Ascending aorta (tissue), 2 donors: ENCODE measurements around the gene SH2D2A. TPM values are rescaled to one million over a fixed set of nuclear protein-coding genes. Genes with fewer than 3 reads are reported as not detected.

Experiments
- DNase-seq, 2 donors: peaks; one replicate each; pipeline ENCODE4 v3.0.0-alpha.2; 2019; ENCODE audit warnings: low spot score in 2 of 2
- H3K27ac ChIP-seq, 2 donors: fragments of 200-600 bp; sonication (generic); one replicate each; pipeline ENCODE4 v1.5.1; 2016 to 2017; ENCODE audit warnings: mild to moderate bottlenecking in 1 of 2
- H3K27me3 ChIP-seq: fragments of 200-600 bp; sonication (generic); one replicate; pipeline ENCODE4 v1.5.1; 2017
- H3K36me3 ChIP-seq, 2 donors: fragments of 200-600 bp; sonication (generic); one replicate each; pipeline ENCODE4 v1.5.1; 2016
- H3K4me1 ChIP-seq, 2 donors: fragments of 200-600 bp; sonication (generic); one replicate each; pipeline ENCODE4 v1.5.1; 2016 to 2017; ENCODE audit warnings: mild to moderate bottlenecking in 1 of 2
- H3K4me3 ChIP-seq, 2 donors: fragments of 200-600 bp; sonication (generic); one replicate each; pipeline ENCODE4 v1.5.1; 2016 to 2017; ENCODE audit warnings: mild to moderate bottlenecking in 1 of 2
- H3K9me3 ChIP-seq, 2 donors: fragments of 200-600 bp; sonication (generic); one replicate each; pipeline ENCODE4 v1.5.1; 2016
- intact Hi-C: fragments of 100-400 bp; cut with DNase I; formaldehyde crosslinking; loops from one replicate; pipeline ENCODE4 v1.15.1; 2023
- total RNA-seq: library from RNA; depleted of rRNA; stranded (reverse); fragments of >200 nt; gene quantifications from one replicate; pipeline ENCODE4 v1.1.0, GENCODE V29; 2016
- TF ChIP-seq, protein P1 (sequence below), 3 experiments: fragments of 200-600 bp in 2 of 3; fragments of 450-650 bp in 1 of 3; sonication (generic) in 2 of 3; IDR thresholded peaks; one replicate each; pipeline ENCODE4 v1.5.1; 2016 to 2019; ENCODE audit warnings: antibody characterized with exemption in 3 of 3, mild to moderate bottlenecking in 1 of 3, moderate library complexity in 1 of 3

Gene SH2D2A
- total RNA-seq, 1 donor from 2014 or later = not detected

- H3K27ac ChIP-seq = no peak overlapping the region
- peaks cover 0 to 33% of the 10 kb centered on the region in 2 donors for H3K4me1 ChIP-seq
These were observed 44.4 kb downstream of the SH2D2A start for GRCh38 chr1:156772222-156772621.

DNA sequence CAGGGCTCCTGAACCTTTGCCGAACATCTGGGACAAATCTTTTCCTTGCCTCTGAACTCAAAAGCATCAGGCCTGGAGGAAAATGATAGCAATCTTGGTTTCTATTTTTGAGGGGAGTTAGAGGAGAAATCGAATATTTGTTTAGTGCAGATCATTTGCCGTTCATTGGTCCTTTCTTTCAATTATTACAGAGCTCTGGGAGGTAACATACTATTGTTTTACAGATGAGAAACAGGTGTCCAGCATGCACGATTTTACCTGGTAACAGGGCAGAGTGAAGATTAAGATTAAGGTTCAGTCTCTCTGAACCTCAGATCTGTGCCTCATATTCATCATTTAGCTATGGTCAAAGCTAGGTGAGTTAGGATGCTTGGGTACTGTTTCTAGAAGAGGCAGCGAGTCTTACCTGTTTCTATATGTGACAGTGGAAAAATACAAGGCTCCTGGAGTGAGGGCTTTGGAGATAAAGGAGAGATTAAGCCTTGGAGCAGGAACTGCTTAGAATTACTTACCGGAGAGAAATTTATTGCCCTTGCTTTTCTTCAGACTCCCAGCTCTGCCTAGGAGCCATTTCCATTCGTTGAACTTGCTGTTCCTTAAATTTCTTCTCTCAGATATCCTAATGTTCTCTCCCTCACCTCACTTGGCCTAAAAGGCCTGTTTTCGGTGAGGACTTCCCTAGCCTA is 47.9 kb downstream of the SH2D2A start:
- H3K27ac ChIP-seq = no peak overlapping the region
- H3K9me3 ChIP-seq = no peaks in the 10 kb centered on the region
- peak overlapping the region; percentile 78 to 97 for H3K4me3 ChIP-seq
- intact Hi-C loops = loop anchor here (5.0 to 10.0 kb wide), 2 partner anchors 61 to 366 kb away; partner anchors contain the start of genes CRABP2 and ETV3
- peaks cover 0 to 33% of the 10 kb centered on the region in 2 donors for H3K4me1 ChIP-seq
- TF ChIP-seq, protein P1, sequence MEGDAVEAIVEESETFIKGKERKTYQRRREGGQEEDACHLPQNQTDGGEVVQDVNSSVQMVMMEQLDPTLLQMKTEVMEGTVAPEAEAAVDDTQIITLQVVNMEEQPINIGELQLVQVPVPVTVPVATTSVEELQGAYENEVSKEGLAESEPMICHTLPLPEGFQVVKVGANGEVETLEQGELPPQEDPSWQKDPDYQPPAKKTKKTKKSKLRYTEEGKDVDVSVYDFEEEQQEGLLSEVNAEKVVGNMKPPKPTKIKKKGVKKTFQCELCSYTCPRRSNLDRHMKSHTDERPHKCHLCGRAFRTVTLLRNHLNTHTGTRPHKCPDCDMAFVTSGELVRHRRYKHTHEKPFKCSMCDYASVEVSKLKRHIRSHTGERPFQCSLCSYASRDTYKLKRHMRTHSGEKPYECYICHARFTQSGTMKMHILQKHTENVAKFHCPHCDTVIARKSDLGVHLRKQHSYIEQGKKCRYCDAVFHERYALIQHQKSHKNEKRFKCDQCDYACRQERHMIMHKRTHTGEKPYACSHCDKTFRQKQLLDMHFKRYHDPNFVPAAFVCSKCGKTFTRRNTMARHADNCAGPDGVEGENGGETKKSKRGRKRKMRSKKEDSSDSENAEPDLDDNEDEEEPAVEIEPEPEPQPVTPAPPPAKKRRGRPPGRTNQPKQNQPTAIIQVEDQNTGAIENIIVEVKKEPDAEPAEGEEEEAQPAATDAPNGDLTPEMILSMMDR (IDR thresholded peaks at IDR 0.05) = no peak
- H3K27me3 ChIP-seq = no peaks in the 10 kb centered on the region
- H3K36me3 ChIP-seq = no peaks in the 10 kb centered on the region
- no peak for DNase-seq

More at GRCh38 chr1:156772222-156772621, 44.4 kb downstream of the SH2D2A start:
- intact Hi-C loops = no loop called here
- Histone ChIP-seq H3K4me3 (no peak overlapping the region), H3K9me3 (no peaks in the 10 kb centered on the region), H3K27me3 (no peaks in the 10 kb centered on the region), H3K36me3 (no peaks in the 10 kb centered on the region)
- TF ChIP-seq, protein P1 (IDR thresholded peaks at IDR 0.05) = no peak
- DNase-seq = no peak

- H3K4me3 ChIP-seq = peak overlapping the region; percentile 78 to 97
- peak overlapping the region; percentile 90 to 96 for H3K27ac ChIP-seq
- H3K36me3 ChIP-seq = no peaks in the 10 kb centered on the region
- peaks cover 0 to 32% of the 10 kb centered on the region in 2 donors for H3K4me1 ChIP-seq
- H3K9me3 ChIP-seq = no peaks in the 10 kb centered on the region
- DNase-seq = peak in 1 of 2 donors; percentile 75
- TF ChIP-seq, protein P1 (IDR thresholded peaks at IDR 0.05) = no peak
- intact Hi-C loops = loop anchor here (1.0 to 10.0 kb wide), 6 partner anchors 17 to 429 kb away; partner anchors contain the start of genes CCT3, CRABP2, ETV3 and HDGF
- H3K27me3 ChIP-seq = no peaks in the 10 kb centered on the region
These were observed 48.6 kb downstream of the SH2D2A start for GRCh38 chr1:156767879-156768604.

DNA sequence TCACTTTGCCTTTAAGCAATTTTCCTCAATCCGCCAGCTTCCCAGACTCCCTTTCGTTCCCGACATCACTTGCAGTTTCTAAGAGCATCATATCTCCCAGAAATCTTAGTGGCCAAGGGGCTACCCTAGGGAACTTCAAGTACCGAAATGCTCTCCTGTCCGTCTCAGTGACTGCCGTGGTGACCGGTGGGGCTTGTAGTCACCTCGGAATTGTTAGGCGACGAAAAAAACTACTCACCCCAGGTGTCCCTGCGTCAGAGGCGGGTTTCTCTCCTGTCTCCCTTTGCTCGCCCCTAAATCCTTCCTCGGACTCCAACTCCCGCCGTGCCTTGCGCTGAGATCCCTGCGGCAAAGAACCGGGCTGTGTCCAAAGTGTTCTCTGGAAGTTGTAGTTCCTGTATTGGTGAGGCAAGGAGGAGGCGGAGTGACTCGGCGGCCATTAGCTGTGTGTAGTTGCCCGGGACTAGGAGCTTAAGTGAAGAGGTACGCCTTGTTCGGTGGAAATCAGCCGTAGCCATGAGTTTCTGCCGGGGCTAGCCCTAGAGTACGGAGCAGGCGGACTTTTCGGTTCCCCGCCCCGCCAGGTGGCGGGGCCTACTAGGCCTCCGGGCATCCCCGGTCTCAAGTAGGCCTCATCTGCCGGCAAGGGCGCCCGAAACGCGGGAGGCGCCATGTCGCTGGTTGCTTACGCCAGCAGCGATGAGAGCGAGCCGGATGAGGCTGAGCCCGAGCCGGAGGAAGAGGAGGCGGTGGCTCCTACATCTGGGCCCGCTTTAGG is 49.4 kb downstream of the SH2D2A start, which contains the start of gene PRCC:
PRCC (plus strand) TSS at position 435 of the 778 bp plus-strand sequence; CDS start at position 672, 237 bp downstream.
- Histone ChIP-seq H3K4me1 (peaks cover 0 to 28% of the 10 kb centered on the region in 2 donors), H3K4me3 (peak within 1 kb of the TSS; percentile 78 to 97), H3K27ac (peak within 1 kb of the TSS; percentile 90 to 96), H3K36me3 (no peaks in the 10 kb centered on the region), H3K9me3 (no peaks in the 10 kb centered on the region), H3K27me3 (no peaks in the 10 kb centered on the region)
- TF ChIP-seq, protein P1 (IDR thresholded peaks at IDR 0.05) = no peak
- intact Hi-C loops = loop anchor here (1.0 to 10.0 kb wide), 6 partner anchors 16 to 428 kb away; partner anchors contain the start of genes CCT3, CRABP2, ETV3 and HDGF
- DNase-seq = peak; percentile 98 to 100
